HCT116 (cell line): ENCODE measurements around the gene PGA5.

Experiments
- CBX3 ChIP-seq: IDR thresholded peaks from 2 replicates; pipeline ENCODE4 v1.6.1; 2012; ENCODE audit warnings: low read depth
- EZH2 ChIP-seq: fragments of 200-600 bp; sonication (generic); IDR thresholded peaks from 2 replicates; pipeline ENCODE4 v1.6.1; 2017; ENCODE audit warnings: antibody characterized with exemption, mixed run types
- EZH2phosphoT487 ChIP-seq: fragments of 200-600 bp; IDR thresholded peaks from 2 replicates; pipeline ENCODE4 v1.6.1; 2018; ENCODE audit warnings: antibody characterized with exemption, borderline replicate concordance
- JUND ChIP-seq: IDR thresholded peaks from 2 replicates; pipeline ENCODE4 v1.6.1; 2012
- POLR2A ChIP-seq: IDR thresholded peaks from 2 replicates; pipeline ENCODE4 v1.7.0; 2011; ENCODE audit warnings: borderline replicate concordance; ENCODE audit not compliant: insufficient read depth, insufficient read length; ENCODE audit errors: extremely low read depth
- POLR2AphosphoS5 ChIP-seq: IDR thresholded peaks from 2 replicates; pipeline ENCODE4 v1.6.1; 2011; ENCODE audit warnings: mild to moderate bottlenecking, low read depth, low read length, moderate library complexity
- RAD21 ChIP-seq: IDR thresholded peaks from 2 replicates; pipeline ENCODE4 v1.6.1; 2012; ENCODE audit warnings: low read depth, mild to moderate bottlenecking
- ZNF274 ChIP-seq: fragments of 200-500 bp; sonication (Bioruptor generic); IDR thresholded peaks from 2 replicates; pipeline ENCODE4 v1.6.1; 2014; ENCODE audit warnings: mild to moderate bottlenecking, low read depth, low read length, inconsistent platforms
- TF ChIP-seq, protein P1 (sequence below), 3 experiments: fragments of 200-600 bp in 1 of 3; sonication (generic) in 1 of 3; IDR thresholded peaks in 2 of 3; conservative IDR thresholded peaks in 1 of 3; 2 replicates each; pipeline ENCODE4 v1.5.1; 2012 to 2017; ENCODE audit warnings: low read depth in 2 of 3, low read length in 2 of 3, antibody characterized with exemption in 1 of 3, borderline replicate concordance in 1 of 3, control low read depth in 1 of 3, mild to moderate bottlenecking in 1 of 3, mixed read lengths in 1 of 3, mixed run types in 1 of 3, moderate library complexity in 1 of 3; ENCODE audit not compliant: insufficient read depth in 1 of 3
- TF ChIP-seq, protein P2 (sequence below): IDR thresholded peaks from 2 replicates; pipeline ENCODE4 v1.6.1; 2012

DNA sequence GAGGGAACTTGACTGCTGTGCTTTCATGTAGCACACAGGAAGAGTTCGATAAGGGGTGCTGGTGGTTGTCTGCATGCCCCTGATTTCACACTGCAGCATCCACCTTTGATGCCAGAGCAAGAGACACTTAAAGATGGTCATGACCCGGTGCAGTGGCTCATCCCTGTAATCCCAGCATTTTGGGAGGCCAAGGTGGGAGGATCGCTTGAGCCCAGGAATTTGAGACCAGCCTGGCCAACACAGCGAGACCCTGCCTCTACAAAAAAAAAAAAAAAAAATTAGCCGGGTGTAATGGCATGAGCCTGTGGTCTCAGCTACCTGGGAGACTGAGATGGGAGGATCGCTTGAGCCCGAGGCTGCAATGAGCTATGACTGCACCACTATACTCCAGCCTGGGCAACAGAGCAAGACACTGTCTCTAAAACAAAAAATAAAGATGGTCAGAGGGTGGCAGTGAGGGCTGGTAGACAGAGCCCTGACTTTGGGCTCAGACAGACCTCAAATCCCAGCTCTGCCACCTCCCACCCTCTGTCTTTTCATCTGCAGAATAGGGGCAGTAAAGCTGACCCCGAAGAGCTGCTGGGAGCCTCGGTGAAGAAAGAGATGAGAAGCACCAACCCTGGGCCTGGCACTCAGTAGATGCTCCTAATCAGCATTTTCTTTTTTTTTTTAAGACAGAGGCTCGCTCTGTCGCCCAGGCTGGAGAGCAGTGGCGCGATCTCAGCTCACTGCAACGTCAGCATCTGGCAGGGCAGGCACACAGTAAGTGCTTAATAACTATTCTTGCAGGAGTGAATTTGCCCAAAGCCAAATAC lies 36.4 kb downstream of the PGA5 start:
- no peak for TF ChIP-seq EZH2phosphoT487
- no peak for TF ChIP-seq POLR2AphosphoS5
- TF ChIP-seq, protein P1, sequence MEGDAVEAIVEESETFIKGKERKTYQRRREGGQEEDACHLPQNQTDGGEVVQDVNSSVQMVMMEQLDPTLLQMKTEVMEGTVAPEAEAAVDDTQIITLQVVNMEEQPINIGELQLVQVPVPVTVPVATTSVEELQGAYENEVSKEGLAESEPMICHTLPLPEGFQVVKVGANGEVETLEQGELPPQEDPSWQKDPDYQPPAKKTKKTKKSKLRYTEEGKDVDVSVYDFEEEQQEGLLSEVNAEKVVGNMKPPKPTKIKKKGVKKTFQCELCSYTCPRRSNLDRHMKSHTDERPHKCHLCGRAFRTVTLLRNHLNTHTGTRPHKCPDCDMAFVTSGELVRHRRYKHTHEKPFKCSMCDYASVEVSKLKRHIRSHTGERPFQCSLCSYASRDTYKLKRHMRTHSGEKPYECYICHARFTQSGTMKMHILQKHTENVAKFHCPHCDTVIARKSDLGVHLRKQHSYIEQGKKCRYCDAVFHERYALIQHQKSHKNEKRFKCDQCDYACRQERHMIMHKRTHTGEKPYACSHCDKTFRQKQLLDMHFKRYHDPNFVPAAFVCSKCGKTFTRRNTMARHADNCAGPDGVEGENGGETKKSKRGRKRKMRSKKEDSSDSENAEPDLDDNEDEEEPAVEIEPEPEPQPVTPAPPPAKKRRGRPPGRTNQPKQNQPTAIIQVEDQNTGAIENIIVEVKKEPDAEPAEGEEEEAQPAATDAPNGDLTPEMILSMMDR (IDR thresholded peaks at IDR 0.05 in 2 of 3, conservative IDR thresholded peaks at IDR 0.05 in 1 of 3; ENCODE audit: borderline replicate concordance in 1 of 3, insufficient read depth in 1 of 3, low read depth in 2 of 3, low read length in 2 of 3) = no peak
- no peak for TF ChIP-seq CBX3
- no peak for TF ChIP-seq POLR2A
- TF ChIP-seq ZNF274 = no peak
- TF ChIP-seq JUND = no peak
- TF ChIP-seq, protein P2, sequence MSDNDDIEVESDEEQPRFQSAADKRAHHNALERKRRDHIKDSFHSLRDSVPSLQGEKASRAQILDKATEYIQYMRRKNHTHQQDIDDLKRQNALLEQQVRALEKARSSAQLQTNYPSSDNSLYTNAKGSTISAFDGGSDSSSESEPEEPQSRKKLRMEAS = no peak
- TF ChIP-seq EZH2 = no peak
- no peak for TF ChIP-seq RAD21
